CD4-positive, CD25-positive, alpha-beta regulatory T cell (primary cell): ENCODE data around the gene PYGB. TPM values are rescaled to one million over a fixed set of nuclear protein-coding genes. Genes with fewer than 3 reads are reported as not detected.
A peak's percentile ranks its signal among the peaks of the same experiment; 100 is the strongest.

Source experiments
- ATAC-seq, 2 donors: fragments of 150-1000 bp; cut with Tn5 transposase; one replicate each; pipeline ENCODE4 v1.10.0; 2021; ENCODE audit warnings: low read depth in 2 of 2, moderate number of reproducible peaks in 2 of 2, moderate library complexity in 1 of 2
- DNase-seq, 3 donors: peaks; one replicate each; pipeline versions ENCODE4 v3.0.0 to v3.0.0-alpha.2; 2012 to 2022; ENCODE audit warnings: mixed read lengths in 1 of 3
- H3K27ac ChIP-seq: one replicate; pipeline ENCODE4 v1.7.0; 2013; ENCODE audit warnings: mild to moderate bottlenecking, low read length; ENCODE audit not compliant: insufficient read depth, poor library complexity, severe bottlenecking
- H3K27me3 ChIP-seq: one replicate; pipeline ENCODE4 v1.7.0; 2013; ENCODE audit warnings: low read length; ENCODE audit not compliant: control insufficient read depth, insufficient read depth
- H3K36me3 ChIP-seq: one replicate; pipeline ENCODE4 v1.7.0; 2013; ENCODE audit warnings: mild to moderate bottlenecking, low read length, moderate library complexity; ENCODE audit not compliant: control insufficient read depth, insufficient read depth
- H3K4me1 ChIP-seq: 2 replicates; pipeline ENCODE4 v1.7.0; 2013; ENCODE audit warnings: mild to moderate bottlenecking, low read length; ENCODE audit not compliant: insufficient read depth, control insufficient read depth, poor library complexity, severe bottlenecking
- H3K4me3 ChIP-seq: one replicate; pipeline ENCODE4 v1.7.0; 2013; ENCODE audit warnings: low read depth, mild to moderate bottlenecking, low read length, moderate library complexity
- H3K9me3 ChIP-seq, 2 experiments: 1 replicate in 1 of 2; 2 replicates in 1 of 2; pipeline ENCODE4 v1.7.0; 2013; ENCODE audit warnings: low read length in 2 of 2, mild to moderate bottlenecking in 1 of 2, moderate library complexity in 1 of 2; ENCODE audit not compliant: control insufficient read depth in 2 of 2
- H3K27ac Mint-ChIP-seq, 3 donors: one replicate each; pipeline ENCODE4 v1.8.0; 2020 to 2022; ENCODE audit warnings: mild to moderate bottlenecking in 3 of 3, mixed read lengths in 3 of 3, moderate library complexity in 2 of 3
- H3K27me3 Mint-ChIP-seq: one replicate; pipeline ENCODE4 v1.8.0; 2022; ENCODE audit warnings: mild to moderate bottlenecking, mixed read lengths
- H3K36me3 Mint-ChIP-seq: one replicate; pipeline ENCODE4 v1.8.0; 2020; ENCODE audit warnings: mixed read lengths
- H3K4me1 Mint-ChIP-seq, 4 donors: one replicate each; pipeline ENCODE4 v1.8.0; 2020 to 2022; ENCODE audit warnings: mixed read lengths in 4 of 4, mild to moderate bottlenecking in 1 of 4
- H3K4me3 Mint-ChIP-seq, 4 donors: one replicate each; pipeline ENCODE4 v1.8.0; 2020 to 2022; ENCODE audit warnings: mild to moderate bottlenecking in 4 of 4, mixed read lengths in 4 of 4, moderate library complexity in 3 of 4
- H3K9me3 Mint-ChIP-seq, 7 donors: one replicate each; pipeline ENCODE4 v1.8.0; 2020 to 2022; ENCODE audit warnings: mixed read lengths in 7 of 7, mild to moderate bottlenecking in 3 of 7, moderate library complexity in 2 of 7
- polyA plus RNA-seq, 4 donors: library from polyadenylated mRNA; unstranded; fragments of 300-500 nt; fragmentation: Illumina TruSeq; gene quantifications; one replicate each; pipeline ENCODE4 v1.2.3, GENCODE V29; 2021
- total RNA-seq: library from RNA; stranded (reverse); gene quantifications from one replicate; pipeline ENCODE4 v1.2.3, GENCODE V29; 2022

PYGB gene
- total and polyA plus RNA-seq, 5 donors from 2014 or later = 37.2 to 64.6 (median 45.4) TPM

- Mint-ChIP-seq H3K4me3 (no peak overlapping the region), H3K27me3 (no peaks in the 10 kb centered on the region), H3K36me3 (peaks cover 11% of the 10 kb centered on the region), H3K27ac (peak overlapping the region in 1 of 3 donors; percentile 46), H3K9me3 (no peaks in the 10 kb centered on the region), H3K4me1 (peaks cover 0 to 3% (median 0%) of the 10 kb centered on the region in 4 donors)
- Histone ChIP-seq H3K4me1 (no peaks in the 10 kb centered on the region), H3K4me3 (no peak overlapping the region), H3K27me3 (no peaks in the 10 kb centered on the region), H3K27ac (no peak overlapping the region), H3K36me3 (peaks cover 18% of the 10 kb centered on the region), H3K9me3 (no peaks in the 10 kb centered on the region)
- ATAC-seq = no peak
- no peak for DNase-seq
These were observed 46.1 kb downstream of the PYGB start for GRCh38 chr20:25293910-25294458.

DNA sequence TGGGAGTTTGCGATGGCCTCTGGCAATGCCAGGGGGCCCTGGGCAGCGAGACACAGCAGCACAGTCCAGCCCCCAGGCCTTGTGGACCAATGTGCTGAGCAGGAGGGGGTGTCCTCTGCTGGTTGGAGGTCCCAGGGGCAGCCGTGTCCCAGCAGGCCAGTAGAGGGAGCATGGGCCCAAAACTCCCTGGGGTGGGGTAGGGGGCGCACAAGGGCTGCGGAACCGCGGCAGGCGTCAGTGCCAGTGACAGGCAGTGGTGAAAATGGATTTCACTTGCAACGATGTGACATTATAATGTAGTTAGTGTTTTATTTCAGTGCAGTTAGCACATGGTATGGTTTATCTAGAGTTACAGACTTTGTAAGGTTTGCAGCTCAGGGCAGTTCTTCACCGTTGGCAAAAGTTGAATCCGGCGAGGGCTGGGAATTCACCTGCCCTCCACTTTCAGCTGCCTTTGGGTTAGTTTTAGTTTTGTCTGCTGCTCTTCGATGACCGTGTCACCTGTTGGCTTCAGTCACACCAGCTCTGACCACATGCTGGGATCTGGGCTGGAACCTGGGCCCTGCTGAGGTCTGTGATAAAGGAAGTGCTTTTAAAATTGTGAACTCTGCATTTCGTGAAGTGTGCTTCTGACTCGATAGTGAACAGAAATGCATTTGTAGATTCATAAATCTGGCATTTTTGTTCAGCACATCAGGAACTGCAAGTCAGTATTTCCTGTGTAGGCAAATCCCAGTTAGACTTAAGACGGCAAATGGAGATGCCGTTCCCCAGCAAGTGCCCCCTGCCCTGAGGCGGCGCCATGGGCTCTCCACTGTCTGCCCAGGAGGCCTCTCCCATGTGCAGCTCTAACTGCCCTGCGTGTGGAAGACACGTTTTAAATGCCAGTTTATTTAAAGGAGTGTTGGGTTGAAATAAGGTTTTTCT lies 46.8 kb downstream of the PYGB start:
- H3K9me3 Mint-ChIP-seq = no peaks in the 10 kb centered on the region
- H3K4me3 Mint-ChIP-seq = peak overlapping the region in 1 of 4 donors; percentile 51
- Histone ChIP-seq H3K4me1 (no peaks in the 10 kb centered on the region), H3K4me3 (no peak overlapping the region), H3K27ac (no peak overlapping the region), H3K36me3 (peaks cover 15% of the 10 kb centered on the region), H3K9me3 (no peaks in the 10 kb centered on the region), H3K27me3 (no peaks in the 10 kb centered on the region)
- H3K4me1 Mint-ChIP-seq = peaks cover 0 to 6% (median 0%) of the 10 kb centered on the region in 4 donors
- ATAC-seq = peak; percentile 74 to 76
- H3K36me3 Mint-ChIP-seq = peaks cover 4% of the 10 kb centered on the region
- peak overlapping the region in 1 of 3 donors; percentile 46 for H3K27ac Mint-ChIP-seq
- peak; percentile 31 to 64 (median 58) for DNase-seq
- no peaks in the 10 kb centered on the region for H3K27me3 Mint-ChIP-seq

GRCh38 chr20:25295386-25296093 lies 47.7 kb downstream of the PYGB start:
- Histone ChIP-seq H3K36me3 (peaks cover 10% of the 10 kb centered on the region), H3K4me1 (no peaks in the 10 kb centered on the region), H3K9me3 (no peaks in the 10 kb centered on the region), H3K27me3 (no peaks in the 10 kb centered on the region), H3K27ac (no peak overlapping the region), H3K4me3 (no peak overlapping the region)
- no peak for DNase-seq
- H3K27ac Mint-ChIP-seq = peak overlapping the region in 2 of 3 donors; percentile 9 to 73
- no peaks in the 10 kb centered on the region for H3K27me3 Mint-ChIP-seq
- H3K9me3 Mint-ChIP-seq = no peaks in the 10 kb centered on the region
- H3K36me3 Mint-ChIP-seq = no peaks in the 10 kb centered on the region
- no peak for ATAC-seq
- no peak overlapping the region for H3K4me3 Mint-ChIP-seq
- peaks cover 0 to 6% (median 0%) of the 10 kb centered on the region in 4 donors for H3K4me1 Mint-ChIP-seq

GRCh38 chr20:25296094-25297093 lies 48.5 kb downstream of the PYGB start:
- Mint-ChIP-seq H3K4me1 (peaks cover 0 to 6% (median 0%) of the 10 kb centered on the region in 4 donors), H3K27me3 (no peaks in the 10 kb centered on the region), H3K36me3 (peaks cover 4% of the 10 kb centered on the region), H3K27ac (peak overlapping the region in 2 of 3 donors; percentile 73 to 74), H3K9me3 (no peaks in the 10 kb centered on the region), H3K4me3 (no peak overlapping the region)
- Histone ChIP-seq H3K27ac (no peak overlapping the region), H3K4me3 (no peak overlapping the region), H3K27me3 (no peaks in the 10 kb centered on the region), H3K36me3 (peaks cover 11% of the 10 kb centered on the region), H3K9me3 (no peaks in the 10 kb centered on the region), H3K4me1 (no peaks in the 10 kb centered on the region)
- peak in 2 of 3 donors; percentile 26 to 53 for DNase-seq
- peak; percentile 32 to 42 for ATAC-seq

GRCh38 chr20:25297141-25297905 lies 49.4 kb downstream of the PYGB start:
- peaks cover 14% of the 10 kb centered on the region for H3K36me3 ChIP-seq
- ATAC-seq = no peak

DNA sequence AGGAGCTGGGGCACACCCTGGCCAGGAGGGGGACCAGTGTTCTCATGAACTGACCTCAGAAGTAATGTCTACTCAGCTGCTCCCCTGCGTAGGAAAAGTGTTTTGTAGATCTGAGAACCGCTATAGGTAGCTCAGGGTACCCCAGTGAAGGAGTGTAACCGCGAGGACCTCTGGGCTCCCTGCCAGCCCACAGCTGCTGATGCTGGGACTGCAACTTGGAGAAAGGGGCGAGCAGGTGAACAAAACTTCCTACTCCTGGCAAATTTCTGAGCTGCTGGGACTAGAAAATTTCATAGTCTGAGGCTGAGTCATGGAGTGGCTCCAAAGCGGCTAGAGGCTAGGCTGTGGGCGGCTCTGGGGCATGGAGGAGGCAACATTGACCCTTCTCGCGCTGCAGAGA lies 51.9 kb downstream of the PYGB start:
- Mint-ChIP-seq H3K27ac (peak overlapping the region in 2 of 3 donors; percentile 23 to 69), H3K27me3 (no peaks in the 10 kb centered on the region), H3K9me3 (no peaks in the 10 kb centered on the region), H3K4me3 (no peak overlapping the region), H3K36me3 (peaks cover 4% of the 10 kb centered on the region), H3K4me1 (peaks cover 0 to 6% (median 0%) of the 10 kb centered on the region in 4 donors)
- Histone ChIP-seq H3K4me3 (no peak overlapping the region), H3K27me3 (no peaks in the 10 kb centered on the region), H3K4me1 (no peaks in the 10 kb centered on the region), H3K36me3 (peaks cover 23% of the 10 kb centered on the region), H3K9me3 (no peaks in the 10 kb centered on the region), H3K27ac (no peak overlapping the region)
- ATAC-seq (no peak), DNase-seq (no peak)

More at GRCh38 chr20:25297141-25297905, 49.4 kb downstream of the PYGB start:
- Mint-ChIP-seq H3K27me3 (no peaks in the 10 kb centered on the region), H3K36me3 (peaks cover 4% of the 10 kb centered on the region), H3K4me1 (peaks cover 0 to 6% (median 0%) of the 10 kb centered on the region in 4 donors), H3K27ac (no peak overlapping the region), H3K4me3 (peak overlapping the region in 1 of 4 donors; percentile 51), H3K9me3 (no peaks in the 10 kb centered on the region)
- Histone ChIP-seq H3K9me3 (no peaks in the 10 kb centered on the region), H3K4me3 (no peak overlapping the region), H3K27me3 (no peaks in the 10 kb centered on the region), H3K27ac (no peak overlapping the region), H3K4me1 (no peaks in the 10 kb centered on the region)
- DNase-seq = no peak
